ENCODE data around the gene NEU4. TPM values are rescaled to one million over a fixed set of nuclear protein-coding genes. Genes with fewer than 3 reads are reported as not detected.
"Not testable (repeated sequence)": the region's sequence is repeated elsewhere in the genome, so short reads cannot be mapped to it uniquely, and the experiment has no call there.

NEU4 gene
- total RNA-seq, 2 experiments from 2014 or later = 0.20 TPM; not detected in 1

- DNase-seq; H3K9me3 Mint-ChIP-seq; H3K27ac Mint-ChIP-seq; ATAC-seq (ENCODE audit: low read depth); POLR2A ChIA-PET; H3K4me3 Mint-ChIP-seq; H3K36me3 Mint-ChIP-seq: not testable (repeated sequence)
- Mint-ChIP-seq H3K27me3 (peaks cover 54% of the 10 kb centered on the region), H3K4me1 (peaks cover 11% of the 10 kb centered on the region)
Observed at GRCh38 chr2:241833756-241834526, 24.9 kb downstream of the NEU4 start.

- no peaks in the 10 kb centered on the region for H3K36me3 Mint-ChIP-seq
- no peak overlapping the region for H3K27ac Mint-ChIP-seq
- H3K4me1 Mint-ChIP-seq = peaks cover 11% of the 10 kb centered on the region
- peaks cover 59% of the 10 kb centered on the region for H3K27me3 Mint-ChIP-seq
- no peak for DNase-seq
- POLR2A ChIA-PET = no interaction called here
- H3K4me3 Mint-ChIP-seq = no peak overlapping the region
- no peak for ATAC-seq (ENCODE audit: low read depth)
- H3K9me3 Mint-ChIP-seq = peaks cover 3% of the 10 kb centered on the region
Observed at GRCh38 chr2:241834527-241835210, 25.7 kb downstream of the NEU4 start.

- H3K4me3 Mint-ChIP-seq = no peak overlapping the region
- H3K9me3 Mint-ChIP-seq = peaks cover 3% of the 10 kb centered on the region
- H3K36me3 Mint-ChIP-seq = no peaks in the 10 kb centered on the region
- no peak overlapping the region for H3K27ac Mint-ChIP-seq
- H3K4me1 Mint-ChIP-seq = peaks cover 11% of the 10 kb centered on the region
- DNase-seq (no peak), ATAC-seq (ENCODE audit: low read depth) (no peak)
- H3K27me3 Mint-ChIP-seq = peaks cover 55% of the 10 kb centered on the region
- POLR2A ChIA-PET = no interaction called here
Observed at GRCh38 chr2:241835611-241836010, 26.6 kb downstream of the NEU4 start.

- ATAC-seq (ENCODE audit: low read depth) (no peak), DNase-seq (no peak)
- H3K36me3 Mint-ChIP-seq = no peaks in the 10 kb centered on the region
- POLR2A ChIA-PET = no interaction called here
- peaks cover 11% of the 10 kb centered on the region for H3K4me1 Mint-ChIP-seq
- H3K27ac Mint-ChIP-seq = no peak overlapping the region
- no peak overlapping the region for H3K4me3 Mint-ChIP-seq
- peaks cover 1% of the 10 kb centered on the region for H3K9me3 Mint-ChIP-seq
- H3K27me3 Mint-ChIP-seq = peaks cover 50% of the 10 kb centered on the region
Observed at GRCh38 chr2:241836292-241836691, 27.3 kb downstream of the NEU4 start.

GRCh38 chr2:241837197-241837965 lies 28.4 kb downstream of the NEU4 start:
- no peaks in the 10 kb centered on the region for H3K9me3 Mint-ChIP-seq
- no peak overlapping the region for H3K27ac Mint-ChIP-seq
- no peak overlapping the region for H3K4me3 Mint-ChIP-seq
- H3K27me3 Mint-ChIP-seq = peaks cover 51% of the 10 kb centered on the region
- no peaks in the 10 kb centered on the region for H3K36me3 Mint-ChIP-seq
- DNase-seq = no peak
- POLR2A ChIA-PET = no interaction called here
- ATAC-seq (ENCODE audit: low read depth) = no peak
- H3K4me1 Mint-ChIP-seq = peaks cover 11% of the 10 kb centered on the region

- Mint-ChIP-seq H3K4me1 (peaks cover 22% of the 10 kb centered on the region), H3K36me3 (no peaks in the 10 kb centered on the region), H3K4me3 (no peak overlapping the region), H3K9me3 (no peaks in the 10 kb centered on the region), H3K27me3 (peaks cover 38% of the 10 kb centered on the region), H3K27ac (no peak overlapping the region)
- ATAC-seq (ENCODE audit: low read depth) (no peak), DNase-seq (no peak)
- POLR2A ChIA-PET = no interaction called here
Observed at GRCh38 chr2:241841181-241842066, 32.4 kb downstream of the NEU4 start.

- no peak for ATAC-seq (ENCODE audit: low read depth)
- no peak overlapping the region for H3K4me3 Mint-ChIP-seq
- H3K4me1 Mint-ChIP-seq = peaks cover 22% of the 10 kb centered on the region
- no peak for DNase-seq
- peaks cover 34% of the 10 kb centered on the region for H3K27me3 Mint-ChIP-seq
- POLR2A ChIA-PET = interaction anchor here (0.6 kb wide), 1 partner anchor 54 kb away, joined by 5 read pairs; no protein-coding TSS in a partner anchor
- H3K36me3 Mint-ChIP-seq = no peaks in the 10 kb centered on the region
- H3K27ac Mint-ChIP-seq = no peak overlapping the region
- H3K9me3 Mint-ChIP-seq = no peaks in the 10 kb centered on the region
Observed at GRCh38 chr2:241842067-241842415, 33.0 kb downstream of the NEU4 start.

GRCh38 chr2:241842620-241843211 lies 33.7 kb downstream of the NEU4 start:
- Mint-ChIP-seq H3K27ac (peak overlapping the region; percentile 1), H3K9me3 (no peaks in the 10 kb centered on the region), H3K4me3 (peak overlapping the region; percentile 75), H3K4me1 (peaks cover 22% of the 10 kb centered on the region), H3K27me3 (peaks cover 27% of the 10 kb centered on the region), H3K36me3 (no peaks in the 10 kb centered on the region)
- DNase-seq (peak; percentile 64), ATAC-seq (ENCODE audit: low read depth) (peak; percentile 53)
- POLR2A ChIA-PET = interaction anchor here (0.6 kb wide), 1 partner anchor 55 kb away, joined by 5 read pairs; no protein-coding TSS in a partner anchor

GRCh38 chr2:241843321-241844065 lies 34.5 kb downstream of the NEU4 start:
- no peak for DNase-seq
- POLR2A ChIA-PET = interaction anchor here (0.5 to 1.3 kb wide), 7 partner anchors 14 to 225 kb away, joined by 3 to 14 read pairs (median 4); partner anchors contain the start of gene DTYMK
- H3K36me3 Mint-ChIP-seq = no peaks in the 10 kb centered on the region
- peaks cover 22% of the 10 kb centered on the region for H3K4me1 Mint-ChIP-seq
- H3K27ac Mint-ChIP-seq = no peak overlapping the region
- peaks cover 19% of the 10 kb centered on the region for H3K27me3 Mint-ChIP-seq
- H3K4me3 Mint-ChIP-seq = peak overlapping the region; percentile 75
- ATAC-seq (ENCODE audit: low read depth) = no peak
- H3K9me3 Mint-ChIP-seq = no peaks in the 10 kb centered on the region

- no peaks in the 10 kb centered on the region for H3K9me3 Mint-ChIP-seq
- peak; percentile 84 for DNase-seq
- POLR2A ChIA-PET = interaction anchor here (0.5 to 1.3 kb wide), 9 partner anchors 14 to 554 kb away, joined by 3 to 14 read pairs (median 4); partner anchors contain the start of gene DTYMK
- no peaks in the 10 kb centered on the region for H3K36me3 Mint-ChIP-seq
- peak overlapping the region; percentile 78 for H3K4me3 Mint-ChIP-seq
- peaks cover 16% of the 10 kb centered on the region for H3K27me3 Mint-ChIP-seq
- peak; percentile 83 for ATAC-seq (ENCODE audit: low read depth)
- H3K4me1 Mint-ChIP-seq = peaks cover 19% of the 10 kb centered on the region
- peak overlapping the region; percentile 77 for H3K27ac Mint-ChIP-seq
Observed at GRCh38 chr2:241844066-241844728, 35.2 kb downstream of the NEU4 start.

GRCh38 chr2:241844831-241845578 lies 36.0 kb downstream of the NEU4 start:
- H3K27ac Mint-ChIP-seq = no peak overlapping the region
- ATAC-seq (ENCODE audit: low read depth) (no peak), DNase-seq (no peak)
- H3K9me3 Mint-ChIP-seq = no peaks in the 10 kb centered on the region
- H3K4me1 Mint-ChIP-seq = peaks cover 19% of the 10 kb centered on the region
- POLR2A ChIA-PET = interaction anchor here (0.6 to 1.3 kb wide), 7 partner anchors 13 to 555 kb away, joined by 3 to 14 read pairs (median 4); partner anchors contain the start of genes D2HGDH and DTYMK
- peaks cover 11% of the 10 kb centered on the region for H3K27me3 Mint-ChIP-seq
- H3K4me3 Mint-ChIP-seq = peak overlapping the region; percentile 78
- H3K36me3 Mint-ChIP-seq = no peaks in the 10 kb centered on the region

Data from activated naive CD8-positive, alpha-beta T cell treated with anti-CD3 and anti-CD28 coated beads, Interleukin-2, amount 10 ng/mL, durations not matched to agents 7 days and 5 days (primary cell).